HPDE6-E6E7 (cell line): ENCODE data around the gene TAF8.

Experiments used
- DNase-seq: peaks from one replicate; pipeline ENCODE4 v3.0.0; 2011; ENCODE audit warnings: missing footprints; ENCODE audit errors: extremely low spot score

TAF8 gene

GRCh38 chr6:42059743-42060142 lies 9.4 kb downstream of the TAF8 start:
- DNase-seq = no peak

GRCh38 chr6:42066156-42066675 lies 15.9 kb downstream of the TAF8 start:
- DNase-seq = no peak

GRCh38 chr6:42068173-42068572 lies 17.8 kb downstream of the TAF8 start:
- DNase-seq = no peak

- DNase-seq = no peak
Measured at GRCh38 chr6:42068872-42069522, 18.7 kb downstream of the TAF8 start.

- no peak for DNase-seq
Measured at GRCh38 chr6:42071881-42072583, 21.7 kb downstream of the TAF8 start.

- no peak for DNase-seq
Measured at GRCh38 chr6:42073287-42073686, 23.0 kb downstream of the TAF8 start.

GRCh38 chr6:42075159-42075838 lies 25.0 kb downstream of the TAF8 start:
- DNase-seq = peak; percentile 71

GRCh38 chr6:42078386-42078785 lies 28.1 kb downstream of the TAF8 start:
- DNase-seq = no peak

- DNase-seq = no peak
Measured at GRCh38 chr6:42079941-42080464, 29.7 kb downstream of the TAF8 start.

- no peak for DNase-seq
Measured at GRCh38 chr6:42083530-42083929, 33.2 kb downstream of the TAF8 start.

GRCh38 chr6:42084889-42085288 lies 34.6 kb downstream of the TAF8 start:
- no peak for DNase-seq

- no peak for DNase-seq
Measured at GRCh38 chr6:42086046-42087035, 36.0 kb downstream of the TAF8 start.

- DNase-seq = peak; percentile 53
Measured at GRCh38 chr6:42088101-42088591, 37.8 kb downstream of the TAF8 start.

- no peak for DNase-seq
Measured at GRCh38 chr6:42090819-42091717, 40.7 kb downstream of the TAF8 start.

- no peak for DNase-seq
Measured at GRCh38 chr6:42091718-42092023, 41.3 kb downstream of the TAF8 start.

GRCh38 chr6:42093582-42094329 lies 43.4 kb downstream of the TAF8 start:
- DNase-seq = no peak

GRCh38 chr6:42095094-42095493 lies 44.8 kb downstream of the TAF8 start:
- DNase-seq = no peak

- no peak for DNase-seq
Measured at GRCh38 chr6:42095776-42096541, 45.6 kb downstream of the TAF8 start.
